Tibial nerve (tissue), 4 donors: Measurements from ENCODE around the gene DUSP6.

Experiments used
- EP300 ChIP-seq, 2 donors: sonication (generic); formaldehyde crosslinking; IDR thresholded peaks; one replicate each; pipeline ENCODE4 v1.6.1; 2017; ENCODE audit warnings: antibody characterized with exemption in 2 of 2, mild to moderate bottlenecking in 1 of 2
- POLR2A ChIP-seq, 2 donors: fragments of 450-650 bp; IDR thresholded peaks; one replicate each; pipeline ENCODE4 v1.6.1; 2017; ENCODE audit warnings: antibody characterized with exemption in 2 of 2, mild to moderate bottlenecking in 2 of 2, moderate library complexity in 2 of 2
- TF ChIP-seq, protein P1 (sequence below), 5 experiments: fragments of 200-600 bp in 3 of 5; fragments of 450-650 bp in 2 of 5; sonication (generic) in 3 of 5; IDR thresholded peaks; one replicate each; pipeline ENCODE4 v1.5.1; 2016 to 2019; ENCODE audit warnings: antibody characterized with exemption in 5 of 5, mild to moderate bottlenecking in 3 of 5, moderate library complexity in 2 of 5

- TF ChIP-seq, protein P1, sequence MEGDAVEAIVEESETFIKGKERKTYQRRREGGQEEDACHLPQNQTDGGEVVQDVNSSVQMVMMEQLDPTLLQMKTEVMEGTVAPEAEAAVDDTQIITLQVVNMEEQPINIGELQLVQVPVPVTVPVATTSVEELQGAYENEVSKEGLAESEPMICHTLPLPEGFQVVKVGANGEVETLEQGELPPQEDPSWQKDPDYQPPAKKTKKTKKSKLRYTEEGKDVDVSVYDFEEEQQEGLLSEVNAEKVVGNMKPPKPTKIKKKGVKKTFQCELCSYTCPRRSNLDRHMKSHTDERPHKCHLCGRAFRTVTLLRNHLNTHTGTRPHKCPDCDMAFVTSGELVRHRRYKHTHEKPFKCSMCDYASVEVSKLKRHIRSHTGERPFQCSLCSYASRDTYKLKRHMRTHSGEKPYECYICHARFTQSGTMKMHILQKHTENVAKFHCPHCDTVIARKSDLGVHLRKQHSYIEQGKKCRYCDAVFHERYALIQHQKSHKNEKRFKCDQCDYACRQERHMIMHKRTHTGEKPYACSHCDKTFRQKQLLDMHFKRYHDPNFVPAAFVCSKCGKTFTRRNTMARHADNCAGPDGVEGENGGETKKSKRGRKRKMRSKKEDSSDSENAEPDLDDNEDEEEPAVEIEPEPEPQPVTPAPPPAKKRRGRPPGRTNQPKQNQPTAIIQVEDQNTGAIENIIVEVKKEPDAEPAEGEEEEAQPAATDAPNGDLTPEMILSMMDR (IDR thresholded peaks at IDR 0.05) = no peak
- TF ChIP-seq POLR2A (IDR thresholded peaks at IDR 0.05) (no peak), EP300 (IDR thresholded peaks at IDR 0.05) (no peak)
Observed at GRCh38 chr12:89326239-89327040, 25.9 kb downstream of the DUSP6 start.
